ENCODE results near the gene GOLT1A.

The GOLT1A gene

DNA sequence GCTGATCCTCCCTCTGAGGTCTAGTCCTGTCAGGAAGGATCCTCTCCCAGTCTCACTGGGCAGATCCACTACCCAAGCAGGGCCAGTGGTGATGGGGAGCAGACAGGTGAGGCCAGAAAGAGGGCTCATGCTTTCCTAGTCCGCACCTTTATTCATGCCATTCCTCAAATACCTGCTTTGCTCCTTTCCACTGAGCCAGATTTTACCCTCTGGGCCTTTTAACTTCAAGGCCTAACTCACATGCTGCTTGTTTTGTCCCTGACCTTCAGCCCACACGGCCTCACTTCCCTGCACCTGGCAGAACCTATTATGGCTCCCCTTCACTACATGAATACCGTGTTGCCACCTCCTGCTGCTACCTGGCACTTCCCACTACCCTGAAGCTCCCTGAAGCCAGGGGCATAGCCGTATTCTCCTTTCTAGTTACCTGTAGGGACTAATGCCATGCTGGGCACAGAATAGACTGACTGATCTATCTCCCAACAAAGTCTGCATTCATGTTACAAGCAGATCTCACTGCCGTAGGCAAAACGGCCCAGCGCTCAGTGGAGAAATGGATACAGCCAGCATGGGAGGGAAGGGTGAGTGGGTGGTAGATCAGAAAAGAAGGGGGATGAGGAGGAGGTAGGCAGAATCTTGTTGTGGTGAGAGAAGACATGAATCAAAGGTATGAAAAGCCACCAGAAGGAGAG, 36.1 kb upstream of the GOLT1A start:
- H3K9me3 ChIP-seq (ENCODE audit: control extremely low read depth in 1 of 5, control insufficient read depth in 4 of 5, insufficient read depth in 2 of 5, low read depth in 1 of 5, low read length in 4 of 5): no peaks in the 10 kb centered on the region

DNA sequence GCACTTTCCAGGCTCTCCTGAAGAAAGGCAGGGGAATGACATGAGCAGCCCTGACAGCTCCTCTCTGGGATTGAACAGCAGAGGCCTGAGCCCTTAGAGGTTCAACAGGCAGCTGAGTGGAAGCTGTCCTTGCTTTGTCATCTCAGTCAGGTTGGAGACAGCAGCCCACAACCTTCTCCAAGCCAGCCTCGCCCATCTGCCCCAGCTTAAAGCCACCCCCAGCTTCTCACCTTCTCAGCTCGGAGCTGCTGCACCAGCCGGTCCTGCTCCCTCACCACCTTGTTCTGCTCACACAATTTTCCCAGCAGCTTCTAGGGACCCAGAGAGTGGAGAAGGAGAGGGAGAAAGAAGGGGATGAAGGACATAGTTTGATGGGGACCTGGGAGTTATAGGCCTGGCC, 35.2 kb upstream of the GOLT1A start:
- WGBS (ENCODE audit: insufficient coverage): no CpG with 5 or more reads among the region's 3 CpGs
- no peaks in the 10 kb centered on the region for H3K9me3 ChIP-seq (ENCODE audit: control extremely low read depth in 1 of 5, control insufficient read depth in 4 of 5, insufficient read depth in 2 of 5, low read depth in 1 of 5, low read length in 4 of 5)
- no peak overlapping the region for H3K27ac ChIP-seq (ENCODE audit: insufficient read depth in 1 of 2, low read depth in 1 of 2, low read length in 2 of 2, poor library complexity in 1 of 2, severe bottlenecking in 2 of 2)
- POLR2A ChIA-PET: no interaction called here
- no peak overlapping the region for H3K4me3 ChIP-seq (ENCODE audit: control insufficient read depth in 1 of 7, extremely low read depth in 1 of 7, insufficient read depth in 4 of 7, low read depth in 2 of 7, low read length in 6 of 7)
- DNase-seq: no peak
- no peaks in the 10 kb centered on the region for H3K27me3 ChIP-seq (replicated peaks in 2 of 5; ENCODE audit: control insufficient read depth in 4 of 5, insufficient read depth in 5 of 5, low read length in 4 of 5)
- H3K36me3 ChIP-seq (ENCODE audit: control insufficient read depth in 4 of 4, insufficient read depth in 4 of 4, low read length in 3 of 4): no peaks in the 10 kb centered on the region
- CTCF ChIA-PET: interaction anchor here (0.8 to 4.4 kb wide), 4 partner anchors 8 to 114 kb away, joined by 3 to 24 read pairs (median 8); no protein-coding TSS in a partner anchor
- no peaks in the 10 kb centered on the region for H3K4me1 ChIP-seq (ENCODE audit: control extremely low read depth in 1 of 4, control insufficient read depth in 4 of 4, insufficient read depth in 4 of 4, low read length in 3 of 4)

More for the DNA sequence above, 36.1 kb upstream of the GOLT1A start:
- Histone ChIP-seq H3K27me3 (replicated peaks in 2 of 5; ENCODE audit: control insufficient read depth in 4 of 5, insufficient read depth in 5 of 5, low read length in 4 of 5) (no peaks in the 10 kb centered on the region), H3K4me1 (ENCODE audit: control extremely low read depth in 1 of 4, control insufficient read depth in 4 of 4, insufficient read depth in 4 of 4, low read length in 3 of 4) (no peaks in the 10 kb centered on the region), H3K4me3 (ENCODE audit: control insufficient read depth in 1 of 7, extremely low read depth in 1 of 7, insufficient read depth in 4 of 7, low read depth in 2 of 7, low read length in 6 of 7) (no peak overlapping the region), H3K27ac (ENCODE audit: insufficient read depth in 1 of 2, low read depth in 1 of 2, low read length in 2 of 2, poor library complexity in 1 of 2, severe bottlenecking in 2 of 2) (no peak overlapping the region), H3K36me3 (ENCODE audit: control insufficient read depth in 4 of 4, insufficient read depth in 4 of 4, low read length in 3 of 4) (no peaks in the 10 kb centered on the region)
- DNase-seq: no peak
- ChIA-PET CTCF (interaction anchor here (1.0 to 1.1 kb wide), 2 partner anchors 8 to 114 kb away, joined by 3 to 4 read pairs; no protein-coding TSS in a partner anchor), POLR2A (no interaction called here)
- 98% methylated on average over 6 of the region's 7 CpGs for WGBS (ENCODE audit: insufficient coverage)

DNA sequence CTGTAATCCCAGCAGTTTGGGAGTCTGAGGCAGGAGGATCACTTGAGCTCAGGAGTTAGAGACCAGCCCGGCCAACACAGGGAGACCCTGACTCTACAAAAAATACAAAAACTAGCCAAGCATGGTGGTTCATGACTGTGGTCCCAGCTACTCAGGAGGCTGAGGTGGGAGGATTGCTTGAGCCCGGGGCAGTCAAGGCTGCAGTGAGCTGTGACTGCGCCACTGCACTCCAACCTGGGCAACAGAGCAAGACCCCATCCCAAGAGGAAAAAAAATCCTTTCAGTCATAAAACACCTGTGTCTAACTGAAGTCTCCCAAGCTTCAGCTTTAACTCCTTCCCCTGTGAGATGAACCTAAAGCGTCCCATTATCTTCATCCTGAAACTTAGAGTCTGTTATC, 33.1 kb upstream of the GOLT1A start:
- ChIA-PET POLR2A (no interaction called here), CTCF (interaction anchor here (1.5 to 4.4 kb wide), 4 partner anchors 10 to 116 kb away, joined by 3 to 24 read pairs (median 8); partner anchors contain the start of gene GOLT1A)
- no peak overlapping the region for H3K4me3 ChIP-seq (ENCODE audit: control insufficient read depth in 1 of 7, extremely low read depth in 1 of 7, insufficient read depth in 4 of 7, low read depth in 2 of 7, low read length in 6 of 7)
- no peaks in the 10 kb centered on the region for H3K36me3 ChIP-seq (ENCODE audit: control insufficient read depth in 4 of 4, insufficient read depth in 4 of 4, low read length in 3 of 4)
- H3K27me3 ChIP-seq (replicated peaks in 2 of 5; ENCODE audit: control insufficient read depth in 4 of 5, insufficient read depth in 5 of 5, low read length in 4 of 5): no peaks in the 10 kb centered on the region
- no peaks in the 10 kb centered on the region for H3K4me1 ChIP-seq (ENCODE audit: control extremely low read depth in 1 of 4, control insufficient read depth in 4 of 4, insufficient read depth in 4 of 4, low read length in 3 of 4)
- H3K9me3 ChIP-seq (ENCODE audit: control extremely low read depth in 1 of 5, control insufficient read depth in 4 of 5, insufficient read depth in 2 of 5, low read depth in 1 of 5, low read length in 4 of 5): no peaks in the 10 kb centered on the region
- 100% methylated on average over 1 of the region's 4 CpGs for WGBS (ENCODE audit: insufficient coverage)
- H3K27ac ChIP-seq (ENCODE audit: insufficient read depth in 1 of 2, low read depth in 1 of 2, low read length in 2 of 2, poor library complexity in 1 of 2, severe bottlenecking in 2 of 2): no peak overlapping the region
- no peak for DNase-seq

DNA sequence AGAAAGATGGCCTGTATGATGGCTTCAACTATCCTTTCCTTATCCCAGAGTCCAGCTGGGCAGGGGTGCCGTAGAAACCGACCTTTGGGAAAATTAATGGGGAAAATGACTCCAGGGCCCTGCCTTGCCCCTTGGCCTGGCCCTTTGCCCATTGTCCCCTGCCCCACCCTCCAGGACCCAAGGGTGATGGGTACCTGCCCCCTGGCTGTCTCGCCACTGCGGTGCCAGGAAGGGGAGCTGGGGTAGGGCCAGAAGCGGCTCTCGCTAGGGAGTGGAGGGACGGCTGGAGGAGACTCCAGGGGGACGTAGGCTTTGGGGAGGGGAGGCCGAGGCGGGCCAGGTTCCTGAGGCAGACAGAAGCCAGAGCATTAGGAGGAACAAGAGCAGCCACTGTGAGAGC, 29.1 kb upstream of the GOLT1A start:
- H3K4me1 ChIP-seq (ENCODE audit: control extremely low read depth in 1 of 4, control insufficient read depth in 4 of 4, insufficient read depth in 4 of 4, low read length in 3 of 4): no peaks in the 10 kb centered on the region
- no peak overlapping the region for H3K27ac ChIP-seq (ENCODE audit: insufficient read depth in 1 of 2, low read depth in 1 of 2, low read length in 2 of 2, poor library complexity in 1 of 2, severe bottlenecking in 2 of 2)
- DNase-seq: no peak
- 95% methylated on average over 10 of the region's 10 CpGs for WGBS (ENCODE audit: insufficient coverage)
- ChIA-PET POLR2A (interaction anchor here (0.5 kb wide), 1 partner anchor 1150 kb away, joined by 3 read pairs; no protein-coding TSS in a partner anchor), CTCF (interaction anchor here (1.6 to 3.3 kb wide), 2 partner anchors 101 to 120 kb away, joined by 3 to 13 read pairs; no protein-coding TSS in a partner anchor)
- H3K27me3 ChIP-seq (replicated peaks in 2 of 5; ENCODE audit: control insufficient read depth in 4 of 5, insufficient read depth in 5 of 5, low read length in 4 of 5): no peaks in the 10 kb centered on the region
- H3K36me3 ChIP-seq (ENCODE audit: control insufficient read depth in 4 of 4, insufficient read depth in 4 of 4, low read length in 3 of 4): no peaks in the 10 kb centered on the region
- no peaks in the 10 kb centered on the region for H3K9me3 ChIP-seq (ENCODE audit: control extremely low read depth in 1 of 5, control insufficient read depth in 4 of 5, insufficient read depth in 2 of 5, low read depth in 1 of 5, low read length in 4 of 5)
- H3K4me3 ChIP-seq (ENCODE audit: control insufficient read depth in 1 of 7, extremely low read depth in 1 of 7, insufficient read depth in 4 of 7, low read depth in 2 of 7, low read length in 6 of 7): no peak overlapping the region

GRCh38 chr1:204241914-204242313, 28.1 kb upstream of the GOLT1A start:
- no peak for DNase-seq
- Histone ChIP-seq H3K27me3 (replicated peaks in 2 of 5; ENCODE audit: control insufficient read depth in 4 of 5, insufficient read depth in 5 of 5, low read length in 4 of 5) (no peaks in the 10 kb centered on the region), H3K4me3 (ENCODE audit: control insufficient read depth in 1 of 7, extremely low read depth in 1 of 7, insufficient read depth in 4 of 7, low read depth in 2 of 7, low read length in 6 of 7) (no peak overlapping the region), H3K4me1 (ENCODE audit: control extremely low read depth in 1 of 4, control insufficient read depth in 4 of 4, insufficient read depth in 4 of 4, low read length in 3 of 4) (no peaks in the 10 kb centered on the region), H3K9me3 (ENCODE audit: control extremely low read depth in 1 of 5, control insufficient read depth in 4 of 5, insufficient read depth in 2 of 5, low read depth in 1 of 5, low read length in 4 of 5) (no peaks in the 10 kb centered on the region), H3K27ac (ENCODE audit: insufficient read depth in 1 of 2, low read depth in 1 of 2, low read length in 2 of 2, poor library complexity in 1 of 2, severe bottlenecking in 2 of 2) (no peak overlapping the region), H3K36me3 (ENCODE audit: control insufficient read depth in 4 of 4, insufficient read depth in 4 of 4, low read length in 3 of 4) (no peaks in the 10 kb centered on the region)
- CTCF ChIA-PET: interaction anchor here (1.4 to 3.3 kb wide), 6 partner anchors 9 to 138 kb away, joined by 3 to 13 read pairs (median 4); no protein-coding TSS in a partner anchor
- 98% methylated on average over 5 of the region's 5 CpGs for WGBS (ENCODE audit: insufficient coverage)
- POLR2A ChIA-PET: interaction anchor here (0.9 kb wide), 1 partner anchor 9 kb away, joined by 3 read pairs; no protein-coding TSS in a partner anchor

GRCh38 chr1:204241050-204241449, 27.3 kb upstream of the GOLT1A start:
- 83% methylated on average over 1 of the region's 2 CpGs for WGBS (ENCODE audit: insufficient coverage)
- ChIA-PET POLR2A (no interaction called here), CTCF (interaction anchor here (1.1 to 3.3 kb wide), 9 partner anchors 10 to 139 kb away, joined by 3 to 13 read pairs (median 4); no protein-coding TSS in a partner anchor)
- no peaks in the 10 kb centered on the region for H3K4me1 ChIP-seq (ENCODE audit: control extremely low read depth in 1 of 4, control insufficient read depth in 4 of 4, insufficient read depth in 4 of 4, low read length in 3 of 4)
- no peak overlapping the region for H3K27ac ChIP-seq (ENCODE audit: insufficient read depth in 1 of 2, low read depth in 1 of 2, low read length in 2 of 2, poor library complexity in 1 of 2, severe bottlenecking in 2 of 2)
- H3K27me3 ChIP-seq (replicated peaks in 2 of 5; ENCODE audit: control insufficient read depth in 4 of 5, insufficient read depth in 5 of 5, low read length in 4 of 5): no peaks in the 10 kb centered on the region
- no peak overlapping the region for H3K4me3 ChIP-seq (ENCODE audit: control insufficient read depth in 1 of 7, extremely low read depth in 1 of 7, insufficient read depth in 4 of 7, low read depth in 2 of 7, low read length in 6 of 7)
- no peaks in the 10 kb centered on the region for H3K9me3 ChIP-seq (ENCODE audit: control extremely low read depth in 1 of 5, control insufficient read depth in 4 of 5, insufficient read depth in 2 of 5, low read depth in 1 of 5, low read length in 4 of 5)
- H3K36me3 ChIP-seq (ENCODE audit: control insufficient read depth in 4 of 4, insufficient read depth in 4 of 4, low read length in 3 of 4): no peaks in the 10 kb centered on the region
- peak; percentile 42 to 65 (median 46) for DNase-seq

- ChIA-PET POLR2A (no interaction called here), CTCF (interaction anchor here (1.1 to 3.3 kb wide), 4 partner anchors 16 to 123 kb away, joined by 3 to 13 read pairs (median 4); no protein-coding TSS in a partner anchor)
- Histone ChIP-seq H3K4me1 (ENCODE audit: control extremely low read depth in 1 of 4, control insufficient read depth in 4 of 4, insufficient read depth in 4 of 4, low read length in 3 of 4) (no peaks in the 10 kb centered on the region), H3K9me3 (ENCODE audit: control extremely low read depth in 1 of 5, control insufficient read depth in 4 of 5, insufficient read depth in 2 of 5, low read depth in 1 of 5, low read length in 4 of 5) (no peaks in the 10 kb centered on the region), H3K27ac (ENCODE audit: insufficient read depth in 1 of 2, low read depth in 1 of 2, low read length in 2 of 2, poor library complexity in 1 of 2, severe bottlenecking in 2 of 2) (no peak overlapping the region), H3K36me3 (ENCODE audit: control insufficient read depth in 4 of 4, insufficient read depth in 4 of 4, low read length in 3 of 4) (no peaks in the 10 kb centered on the region), H3K4me3 (ENCODE audit: control insufficient read depth in 1 of 7, extremely low read depth in 1 of 7, insufficient read depth in 4 of 7, low read depth in 2 of 7, low read length in 6 of 7) (no peak overlapping the region), H3K27me3 (replicated peaks in 2 of 5; ENCODE audit: control insufficient read depth in 4 of 5, insufficient read depth in 5 of 5, low read length in 4 of 5) (no peaks in the 10 kb centered on the region)
- 100% methylated on average over 1 of the region's 1 CpG for WGBS (ENCODE audit: insufficient coverage)
- no peak for DNase-seq
Observed at GRCh38 chr1:204240233-204240632, 26.4 kb upstream of the GOLT1A start.

Measured in common myeloid progenitor, CD34-positive (primary cell).